Endothelial cell of umbilical vein (primary cell): ENCODE data around the gene RNF144B. TPM values are rescaled to one million over a fixed set of nuclear protein-coding genes. Genes with fewer than 3 reads are reported as not detected.

Experiments used
- BruUV-seq: library from RNA; stranded (reverse); fragments of 400-500 nt; replicated peaks from 2 replicates; lab custom pipeline; 2021; lab: Mats Ljungman, UMichigan
- CTCF ChIA-PET: fragments of 300-600, 350-600 bp; sonication (Branson Sonifier 250); formaldehyde crosslinking; loops from one replicate; lab custom pipeline; 2021; ENCODE audit warnings: antibody characterized with exemption, inconsistent platforms; lab: Charles Lee
- POLR2A ChIA-PET: fragments of 300-600, 350-600 bp; sonication (Branson Sonifier 250); formaldehyde crosslinking; loops from one replicate; lab custom pipeline; 2021; ENCODE audit warnings: antibody characterized with exemption, inconsistent platforms; lab: Charles Lee
- DNase-seq: peaks from one replicate; pipeline ENCODE4 v3.0.0-alpha.2; 2011; ENCODE audit warnings: low read depth, low spot score
- FAIRE-seq: peaks from 2 replicates; lab custom pipeline; 2011; peaks lifted over from hg19 to GRCh38; lab: Jason Lieb, UNC
- H2AFZ ChIP-seq: 2 replicates; pipeline ENCODE4 v1.6.0; 2012; ENCODE audit warnings: low read depth, low read length, control low read depth, inconsistent platforms
- H3K27ac ChIP-seq: 2 replicates; pipeline ENCODE4 v1.5.1; 2011; ENCODE audit warnings: low read depth, mild to moderate bottlenecking, control low read depth, low read length, moderate library complexity; ENCODE audit not compliant: insufficient read depth
- H3K27me3 ChIP-seq, 2 experiments: 2 replicates each; pipeline versions ENCODE4 v1.6.0 to v1.6.1; 2011; ENCODE audit warnings: low read length in 2 of 2, mixed read lengths in 1 of 2; ENCODE audit not compliant: control insufficient read depth in 2 of 2, insufficient read depth in 2 of 2
- H3K36me3 ChIP-seq, 2 experiments: 2 replicates in 1 of 2; 3 replicates in 1 of 2; pipeline ENCODE4 v1.5.1; 2011; ENCODE audit warnings: low read length in 2 of 2, mild to moderate bottlenecking in 1 of 2, moderate library complexity in 1 of 2; ENCODE audit not compliant: control insufficient read depth in 2 of 2, insufficient read depth in 2 of 2; ENCODE audit errors: extremely low read depth in 1 of 2
- H3K4me1 ChIP-seq: 3 replicates; pipeline ENCODE4 v1.5.1; 2011; ENCODE audit warnings: mild to moderate bottlenecking, low read length; ENCODE audit not compliant: control insufficient read depth, insufficient read depth; ENCODE audit errors: extremely low read depth
- H3K4me2 ChIP-seq: 2 replicates; pipeline ENCODE4 v1.6.1; 2011; ENCODE audit warnings: low read length, control low read depth, mixed read lengths; ENCODE audit not compliant: insufficient read depth
- H3K4me3 ChIP-seq, 3 experiments: fragments of 200-600 bp in 1 of 3; sonication (generic), shearing (Covaris generic) in 1 of 3; replicated peaks in 1 of 3; 2 replicates each; pipeline ENCODE4 v1.5.1; 2011 to 2016; ENCODE audit warnings: control low read depth in 3 of 3, low read length in 3 of 3, mild to moderate bottlenecking in 2 of 3, inconsistent platforms in 1 of 3, low read depth in 1 of 3, moderate library complexity in 1 of 3; ENCODE audit not compliant: insufficient read depth in 1 of 3
- H3K79me2 ChIP-seq: 2 replicates; pipeline ENCODE4 v1.6.0; 2012; ENCODE audit warnings: low read length, inconsistent platforms; ENCODE audit not compliant: control insufficient read depth, insufficient read depth
- H3K9ac ChIP-seq: replicated peaks from 2 replicates; pipeline ENCODE3; 2011; ENCODE audit warnings: low read length, control low read depth; ENCODE audit not compliant: insufficient read depth; ENCODE audit errors: extremely low read depth
- H3K9me1 ChIP-seq: replicated peaks from 3 replicates; pipeline ENCODE4 v1.6.0; 2011; ENCODE audit warnings: mild to moderate bottlenecking, low read length; ENCODE audit not compliant: control insufficient read depth, insufficient read depth; ENCODE audit errors: extremely low read depth
- H3K9me3 ChIP-seq: replicated peaks from 2 replicates; pipeline ENCODE4 v1.5.1; 2012; ENCODE audit warnings: low read length, inconsistent platforms; ENCODE audit not compliant: control insufficient read depth, insufficient read depth
- H4K20me1 ChIP-seq: replicated peaks from 2 replicates; pipeline ENCODE3; 2011; ENCODE audit warnings: mild to moderate bottlenecking, low read length; ENCODE audit not compliant: control insufficient read depth, insufficient read depth; ENCODE audit errors: extremely low read depth
- CTCF ChIP-seq, 2 donors: IDR thresholded peaks; 1 replicate in 1 of 2; 2 replicates in 1 of 2; pipeline ENCODE4 v1.5.1; 2011; ENCODE audit warnings: low read length in 2 of 2, mild to moderate bottlenecking in 2 of 2, moderate library complexity in 2 of 2, control low read depth in 1 of 2, inconsistent platforms in 1 of 2, low read depth in 1 of 2; ENCODE audit not compliant: insufficient read depth in 1 of 2; ENCODE audit errors: extremely low read depth in 1 of 2
- EZH2 ChIP-seq: IDR thresholded peaks from 2 replicates; pipeline ENCODE4 v1.6.1; 2012; ENCODE audit warnings: borderline replicate concordance, low read depth, mild to moderate bottlenecking, moderate library complexity, low read length, inconsistent platforms; ENCODE audit not compliant: severe bottlenecking
- FOS ChIP-seq: IDR thresholded peaks from 2 replicates; pipeline ENCODE4 v1.6.1; 2011; ENCODE audit warnings: mild to moderate bottlenecking, low read length, moderate library complexity, borderline replicate concordance; ENCODE audit not compliant: insufficient read depth
- GATA2 ChIP-seq: IDR thresholded peaks from 2 replicates; pipeline ENCODE4 v1.7.0; 2011; ENCODE audit warnings: low read depth, mild to moderate bottlenecking, moderate library complexity, mixed read lengths, low read length; ENCODE audit not compliant: insufficient read length, insufficient read depth
- JUN ChIP-seq: IDR thresholded peaks from 2 replicates; pipeline ENCODE4 v1.6.1; 2011; ENCODE audit warnings: borderline replicate concordance, low read depth; ENCODE audit not compliant: insufficient read length, insufficient read depth
- MAX ChIP-seq: IDR thresholded peaks from 2 replicates; pipeline ENCODE4 v1.6.1; 2011; ENCODE audit not compliant: insufficient read depth, insufficient read length
- MYC ChIP-seq: IDR thresholded peaks from one replicate; pipeline ENCODE4 v1.6.1; 2011; ENCODE audit warnings: mild to moderate bottlenecking, low read depth, low read length
- POLR2A ChIP-seq: IDR thresholded peaks from 2 replicates; pipeline ENCODE4 v1.6.1; 2012; ENCODE audit warnings: low read depth, mild to moderate bottlenecking, control low read depth, low read length
- POLR2AphosphoS5 ChIP-seq: IDR thresholded peaks from 2 replicates; pipeline ENCODE4 v1.6.1; 2012; ENCODE audit warnings: low read depth, mild to moderate bottlenecking, control low read depth, low read length, moderate library complexity; ENCODE audit not compliant: insufficient read depth
- dilution Hi-C: fragments of 300-500 bp; cut with MboI; formaldehyde crosslinking; loops from one replicate; pipeline ENCODE4 v1.15.0; 2019; ENCODE audit warnings: low sequenced_read_pairs; ENCODE audit not compliant: extremely low pct_ligation_motif_present
- intact Hi-C: fragments of 100-400 bp; cut with micrococcal nuclease; formaldehyde crosslinking; loops from one replicate; pipeline ENCODE4 v1.10.0; 2022
- polyA plus RNA-seq, 4 experiments: library from polyadenylated mRNA; depleted of rRNA in 3 of 4; stranded (reverse) in 3 of 4; unstranded in 1 of 4; fragments of >200 nt; gene quantifications; 2 replicates each; pipeline versions ENCODE4 v1.2.1 to v1.2.3, GENCODE V29; 2011 to 2012; ENCODE audit warnings: missing spikeins in 1 of 4
- total RNA-seq: library from RNA; stranded (reverse); gene quantifications from 2 replicates; pipeline ENCODE4 v1.2.3, GENCODE V29; 2021

The RNF144B gene
- total and polyA plus RNA-seq, 2 donors (not counting 3 experiments of a cell fraction or from before 2014, with no cell fraction given), result 18.1 to 97.3 TPM

- CTCF ChIA-PET, result no interaction called here
- no peak for FAIRE-seq
- no peaks in the 10 kb centered on the region for H4K20me1 ChIP-seq
- intact Hi-C loops (no loop called here), dilution Hi-C loops (no loop called here)
- H3K27ac ChIP-seq, result no peak overlapping the region
- no peaks in the 10 kb centered on the region for H3K79me2 ChIP-seq
- no peak for DNase-seq
- H3K9me1 ChIP-seq, result no peaks in the 10 kb centered on the region
- H2AFZ ChIP-seq, result no peak overlapping the region
- no peaks in the 10 kb centered on the region for H3K36me3 ChIP-seq
- H3K4me2 ChIP-seq, result no peak overlapping the region
- POLR2A ChIA-PET, result no interaction called here
- no TSS peak for BruUV-seq
- H3K4me3 ChIP-seq, result no peak overlapping the region
- H3K4me1 ChIP-seq, result peaks cover 4% of the 10 kb centered on the region
- no peak overlapping the region for H3K9ac ChIP-seq
- no peaks in the 10 kb centered on the region for H3K9me3 ChIP-seq
- TF ChIP-seq GATA2, result no peak
- no peak for TF ChIP-seq MAX
- TF ChIP-seq MYC, result no peak
- no peak for TF ChIP-seq FOS
- TF ChIP-seq CTCF (IDR thresholded peaks at IDR 0.05; ENCODE audit: extremely low read depth in 1 of 2, insufficient read depth in 1 of 2, low read depth in 1 of 2, low read length in 2 of 2), result no peak
- TF ChIP-seq POLR2AphosphoS5, result no peak
- no peak for TF ChIP-seq POLR2A
- no peak for TF ChIP-seq EZH2
- no peak for TF ChIP-seq JUN
- H3K27me3 ChIP-seq, result no peaks in the 10 kb centered on the region
These were observed 36.9 kb upstream of the RNF144B start for GRCh38 chr6:18350271-18350670.
